ENCODE data around the gene CASKIN1.
"Not testable (repeated sequence)": the region's sequence is repeated elsewhere in the genome, so short reads cannot be mapped to it uniquely, and the experiment has no call there.

GRCh38 chr16:2203119-2203688, 6.8 kb upstream of the CASKIN1 start:
- TF ChIP-seq CTCF (IDR thresholded peaks at IDR 0.05; ENCODE audit: low read length); EZH2 (IDR thresholded peaks at IDR 0.05; ENCODE audit: borderline replicate concordance, low read length): not testable (repeated sequence)
